ENCODE results near the gene SYCE3.
"Not testable (repeated sequence)": the region's sequence is repeated elsewhere in the genome, so short reads cannot be mapped to it uniquely, and the experiment has no call there.

The SYCE3 gene

DNA sequence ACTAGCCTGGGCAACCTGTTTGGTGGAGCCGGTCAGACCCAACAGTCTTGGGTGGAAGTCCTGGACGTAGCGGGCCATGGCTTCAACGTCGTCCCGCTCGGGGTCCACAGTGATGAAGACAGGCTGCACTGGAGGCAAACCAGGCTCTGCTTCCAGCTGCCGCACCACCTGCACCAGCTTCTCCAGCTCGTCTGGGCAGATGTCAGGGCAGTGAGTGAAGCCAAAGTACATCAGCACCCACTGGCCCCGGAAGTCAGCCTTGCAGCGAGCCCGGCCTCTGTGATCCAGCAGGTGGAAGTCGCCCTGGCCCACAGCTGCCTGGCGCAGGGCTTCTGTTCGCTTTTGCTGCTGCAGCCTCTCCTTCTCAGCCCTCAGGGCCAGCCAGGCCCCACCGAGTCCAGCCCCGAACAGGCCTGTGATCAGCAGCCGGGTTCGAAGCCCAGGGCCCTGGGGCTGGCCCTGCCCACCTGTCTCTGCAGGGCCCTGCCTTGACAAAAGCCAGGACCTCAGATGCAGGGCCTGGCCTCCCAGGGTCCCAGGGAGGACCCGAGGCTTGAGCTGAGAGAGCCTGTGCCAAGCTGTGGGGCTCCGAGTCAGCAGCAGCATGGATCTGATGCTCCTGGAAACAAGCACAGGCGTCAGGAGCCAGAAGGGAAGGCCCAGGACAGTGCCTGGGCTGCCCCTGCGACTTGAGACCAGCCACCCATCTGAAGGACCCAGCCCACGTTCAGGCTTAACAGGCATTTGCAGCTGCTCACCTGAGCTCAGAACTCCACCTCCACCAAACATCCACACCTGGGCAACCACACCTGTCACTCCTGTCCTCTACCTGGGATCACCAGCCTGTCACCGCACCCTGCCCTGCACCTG lies 38.7 kb downstream of the SYCE3 start:
- H3K4me1 ChIP-seq (ENCODE audit: control insufficient read depth, insufficient read depth, low read length) = peaks cover 33% of the 10 kb centered on the region
- peaks cover 0 to 2% of the 10 kb centered on the region in 2 donors for H3K27me3 ChIP-seq (ENCODE audit: control insufficient read depth in 1 of 2, insufficient read depth in 2 of 2, low read length in 2 of 2)
- no peaks in the 10 kb centered on the region for H3K9me3 ChIP-seq (ENCODE audit: control insufficient read depth in 2 of 2, low read length in 2 of 2)
- no peak overlapping the region for H3K27ac ChIP-seq (ENCODE audit: low read length)
- H3K4me3 ChIP-seq (ENCODE audit: low read length in 2 of 2) = peak overlapping the region; percentile 72 to 80
- H3K36me3 ChIP-seq (ENCODE audit: control insufficient read depth in 2 of 2, insufficient read depth in 2 of 2, low read length in 2 of 2) = peaks cover 19 to 25% of the 10 kb centered on the region in 2 donors
- peak overlapping the region in 1 of 2 donors; percentile 70 for H3K9ac ChIP-seq (ENCODE audit: low read length in 2 of 2)

DNA sequence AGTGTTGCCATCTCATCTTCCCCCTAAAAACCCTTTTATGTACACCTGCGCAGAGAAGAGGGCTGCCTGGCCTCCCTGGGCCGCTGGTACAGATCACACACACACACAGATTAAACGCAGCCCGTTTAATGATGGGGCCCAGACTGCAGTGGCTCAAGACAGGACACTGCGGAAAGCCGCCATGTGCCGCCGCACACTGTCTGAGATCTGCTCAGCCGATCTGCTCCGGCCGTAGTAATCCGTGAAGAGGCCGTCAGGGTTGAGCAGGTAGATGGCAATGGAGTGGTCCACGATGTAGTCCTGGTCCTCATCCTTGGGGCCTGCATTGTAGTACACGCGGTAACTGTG lies 39.3 kb downstream of the SYCE3 start:
- Histone ChIP-seq H3K9ac (ENCODE audit: low read length in 2 of 2) (no peak overlapping the region), H3K9me3 (ENCODE audit: control insufficient read depth in 2 of 2, low read length in 2 of 2) (no peaks in the 10 kb centered on the region), H3K36me3 (ENCODE audit: control insufficient read depth in 2 of 2, insufficient read depth in 2 of 2, low read length in 2 of 2) (peaks cover 25 to 31% of the 10 kb centered on the region in 2 donors), H3K27ac (ENCODE audit: low read length) (no peak overlapping the region), H3K4me3 (ENCODE audit: low read length in 2 of 2) (no peak overlapping the region), H3K4me1 (ENCODE audit: control insufficient read depth, insufficient read depth, low read length) (peaks cover 33% of the 10 kb centered on the region), H3K27me3 (ENCODE audit: control insufficient read depth in 1 of 2, insufficient read depth in 2 of 2, low read length in 2 of 2) (no peaks in the 10 kb centered on the region)

DNA sequence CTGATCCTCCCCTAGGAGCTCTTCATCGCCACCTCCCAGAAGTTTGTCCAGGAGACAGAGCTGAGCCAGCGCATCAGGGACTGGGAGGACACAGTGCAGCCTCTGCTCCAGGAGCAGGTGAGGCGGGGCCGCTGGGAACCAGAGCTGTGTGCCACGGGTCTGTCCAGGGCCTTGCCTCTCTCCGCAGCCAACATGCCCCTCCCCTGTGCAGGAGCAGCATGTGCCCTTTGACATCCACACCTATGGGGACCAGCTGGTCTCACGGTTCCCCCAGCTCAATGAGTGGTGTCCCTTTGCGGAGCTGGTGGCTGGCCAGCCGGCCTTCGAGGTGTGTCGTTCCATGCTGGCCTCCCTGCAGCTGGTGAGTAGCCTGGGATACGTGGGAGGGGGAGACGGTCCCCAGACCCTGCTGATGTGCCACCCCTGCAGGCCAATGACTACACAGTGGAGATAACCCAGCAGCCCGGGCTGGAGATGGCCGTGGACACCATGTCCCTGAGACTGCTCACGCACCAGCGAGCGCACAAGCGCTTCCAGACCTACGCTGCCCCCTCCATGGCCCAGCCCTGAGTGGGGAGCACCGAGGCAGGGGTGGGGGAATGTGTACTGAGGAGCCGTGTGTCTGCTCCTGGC lies 39.8 kb downstream of the SYCE3 start:
- Histone ChIP-seq H3K36me3 (ENCODE audit: control insufficient read depth in 2 of 2, insufficient read depth in 2 of 2, low read length in 2 of 2) (peaks cover 29 to 36% of the 10 kb centered on the region in 2 donors), H3K27ac (ENCODE audit: low read length) (no peak overlapping the region), H3K9ac (ENCODE audit: low read length in 2 of 2) (no peak overlapping the region), H3K9me3 (ENCODE audit: control insufficient read depth in 2 of 2, low read length in 2 of 2) (no peaks in the 10 kb centered on the region), H3K27me3 (ENCODE audit: control insufficient read depth in 1 of 2, insufficient read depth in 2 of 2, low read length in 2 of 2) (no peaks in the 10 kb centered on the region), H3K4me3 (ENCODE audit: low read length in 2 of 2) (no peak overlapping the region), H3K4me1 (ENCODE audit: control insufficient read depth, insufficient read depth, low read length) (peaks cover 33% of the 10 kb centered on the region)

DNA sequence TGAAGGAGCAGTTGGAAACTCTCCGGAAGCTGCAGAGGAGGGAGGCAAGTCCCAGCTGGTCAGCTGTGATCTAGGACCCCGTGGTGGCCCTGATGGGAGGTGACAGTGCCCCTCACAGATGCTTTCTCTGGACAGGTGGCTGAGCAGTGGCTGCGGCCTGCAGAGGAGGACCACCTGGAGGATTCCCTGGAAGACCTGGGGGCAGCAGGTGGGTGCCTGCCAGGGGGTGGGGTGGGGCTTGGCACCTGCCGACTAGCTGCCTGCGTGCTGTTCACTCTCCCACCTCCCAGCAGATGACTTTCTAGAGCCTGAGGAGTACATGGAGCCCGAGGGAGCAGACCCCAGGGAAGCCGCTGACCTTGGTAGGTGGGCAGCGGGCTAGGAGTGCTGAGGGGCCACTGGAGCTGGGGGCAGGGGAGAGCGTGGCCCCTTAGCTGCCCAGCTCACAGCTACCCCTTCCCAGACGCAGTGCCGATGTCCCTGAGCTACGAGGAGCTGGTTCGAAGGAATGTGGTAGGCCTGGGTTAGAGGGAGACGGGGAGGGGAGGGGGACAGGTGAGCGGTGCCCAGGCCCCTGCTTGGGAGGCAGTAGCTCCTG lies 40.4 kb downstream of the SYCE3 start:
- H3K27me3 ChIP-seq (ENCODE audit: control insufficient read depth in 1 of 2, insufficient read depth in 2 of 2, low read length in 2 of 2) = no peaks in the 10 kb centered on the region
- H3K9ac ChIP-seq (ENCODE audit: low read length in 2 of 2) = no peak overlapping the region
- no peaks in the 10 kb centered on the region for H3K9me3 ChIP-seq (ENCODE audit: control insufficient read depth in 2 of 2, low read length in 2 of 2)
- peaks cover 34 to 42% of the 10 kb centered on the region in 2 donors for H3K36me3 ChIP-seq (ENCODE audit: control insufficient read depth in 2 of 2, insufficient read depth in 2 of 2, low read length in 2 of 2)
- H3K4me1 ChIP-seq (ENCODE audit: control insufficient read depth, insufficient read depth, low read length) = peaks cover 31% of the 10 kb centered on the region
- H3K27ac ChIP-seq (ENCODE audit: low read length) = no peak overlapping the region
- no peak overlapping the region for H3K4me3 ChIP-seq (ENCODE audit: low read length in 2 of 2)

GRCh38 chr22:50521710-50522109 lies 41.0 kb downstream of the SYCE3 start:
- Histone ChIP-seq H3K27ac (ENCODE audit: low read length) (no peak overlapping the region), H3K4me3 (ENCODE audit: low read length in 2 of 2) (no peak overlapping the region), H3K4me1 (ENCODE audit: control insufficient read depth, insufficient read depth, low read length) (peaks cover 25% of the 10 kb centered on the region), H3K9me3 (ENCODE audit: control insufficient read depth in 2 of 2, low read length in 2 of 2) (no peaks in the 10 kb centered on the region), H3K9ac (ENCODE audit: low read length in 2 of 2) (no peak overlapping the region), H3K36me3 (ENCODE audit: control insufficient read depth in 2 of 2, insufficient read depth in 2 of 2, low read length in 2 of 2) (peaks cover 34 to 46% of the 10 kb centered on the region in 2 donors), H3K27me3 (ENCODE audit: control insufficient read depth in 1 of 2, insufficient read depth in 2 of 2, low read length in 2 of 2) (no peaks in the 10 kb centered on the region)

DNA sequence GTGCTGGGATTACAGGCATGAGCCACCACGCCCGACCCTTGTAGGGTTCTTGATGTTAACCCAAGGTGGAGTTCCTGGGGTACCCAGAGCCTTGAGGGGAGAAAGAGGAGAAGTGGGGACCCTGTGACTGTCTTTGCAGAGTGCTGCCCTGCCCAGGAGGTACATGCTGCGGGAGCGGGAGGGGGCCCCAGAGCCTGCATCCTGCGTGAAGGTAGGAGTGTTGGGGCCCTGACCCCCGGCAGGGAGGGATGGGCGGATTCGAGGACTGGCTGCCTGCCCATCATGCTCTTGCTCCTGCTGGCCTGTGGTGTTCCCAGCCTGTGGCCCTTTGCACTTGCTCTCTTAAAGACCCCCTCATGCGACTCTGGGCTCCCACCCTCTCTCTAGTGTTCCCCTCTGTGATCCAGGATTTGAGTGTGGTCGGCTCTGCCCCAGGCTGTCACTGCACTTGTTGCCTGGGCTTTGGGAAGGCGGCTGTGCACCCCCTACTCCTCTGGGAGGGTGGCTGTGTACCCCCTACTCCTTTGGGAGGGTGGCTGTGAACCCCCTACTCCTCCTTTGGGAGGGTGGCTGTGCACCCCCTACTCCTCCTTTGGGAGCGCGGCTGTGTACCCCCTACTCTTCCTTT lies 41.8 kb downstream of the SYCE3 start:
- Histone ChIP-seq H3K9ac (ENCODE audit: low read length in 2 of 2) (no peak overlapping the region), H3K4me3 (ENCODE audit: low read length in 2 of 2) (no peak overlapping the region), H3K36me3 (ENCODE audit: control insufficient read depth in 2 of 2, insufficient read depth in 2 of 2, low read length in 2 of 2) (peaks cover 37 to 52% of the 10 kb centered on the region in 2 donors), H3K4me1 (ENCODE audit: control insufficient read depth, insufficient read depth, low read length) (peaks cover 19% of the 10 kb centered on the region), H3K9me3 (ENCODE audit: control insufficient read depth in 2 of 2, low read length in 2 of 2) (no peaks in the 10 kb centered on the region), H3K27me3 (ENCODE audit: control insufficient read depth in 1 of 2, insufficient read depth in 2 of 2, low read length in 2 of 2) (no peaks in the 10 kb centered on the region), H3K27ac (ENCODE audit: low read length) (no peak overlapping the region)

DNA sequence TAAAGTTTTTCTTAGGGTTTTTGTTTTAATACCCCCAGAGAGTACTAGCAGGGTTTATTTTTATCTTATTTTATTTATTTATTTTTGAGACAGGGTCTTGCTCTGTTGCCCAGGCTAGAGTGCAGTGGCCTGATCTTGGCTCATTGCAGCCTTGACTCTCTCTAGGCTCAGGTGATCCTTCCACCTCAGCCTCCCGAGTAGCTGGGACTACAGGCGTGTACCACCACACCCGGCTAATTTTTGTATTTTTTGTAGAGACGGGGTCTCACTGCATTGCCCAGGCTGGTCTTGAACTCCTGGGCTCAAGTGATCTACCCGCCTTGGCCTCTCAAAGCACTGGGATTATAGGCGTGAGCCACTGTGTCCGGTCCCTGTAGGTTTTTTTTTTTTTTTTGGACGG lies 42.5 kb downstream of the SYCE3 start:
- H3K4me1 ChIP-seq (ENCODE audit: control insufficient read depth, insufficient read depth, low read length) = peaks cover 17% of the 10 kb centered on the region
- H3K4me3 ChIP-seq (ENCODE audit: low read length in 2 of 2); H3K9me3 ChIP-seq (ENCODE audit: control insufficient read depth in 2 of 2, low read length in 2 of 2); H3K27ac ChIP-seq (ENCODE audit: low read length); H3K27me3 ChIP-seq (ENCODE audit: control insufficient read depth in 1 of 2, insufficient read depth in 2 of 2, low read length in 2 of 2); H3K9ac ChIP-seq (ENCODE audit: low read length in 2 of 2): not testable (repeated sequence)
- peaks cover 37 to 54% of the 10 kb centered on the region in 2 donors for H3K36me3 ChIP-seq (ENCODE audit: control insufficient read depth in 2 of 2, insufficient read depth in 2 of 2, low read length in 2 of 2)

DNA sequence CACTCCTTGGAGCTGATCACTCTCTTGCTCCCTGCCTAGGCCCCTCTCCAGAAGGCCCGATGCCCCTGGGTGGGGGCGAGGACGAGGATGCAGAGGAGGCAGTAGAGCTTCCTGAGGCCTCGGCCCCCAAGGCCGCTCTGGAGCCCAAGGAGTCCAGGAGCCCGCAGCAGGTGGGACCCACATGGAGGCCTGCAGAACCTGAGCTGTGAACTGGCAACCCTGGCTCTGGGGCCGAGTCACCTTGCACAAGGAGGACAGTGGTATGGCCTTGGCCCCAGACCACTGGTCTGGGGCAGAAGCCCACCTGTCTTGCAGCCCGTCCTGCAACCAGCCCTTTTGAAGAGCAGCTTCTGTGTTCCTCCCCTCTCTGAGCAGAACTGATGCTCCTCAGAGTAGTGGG lies 43.6 kb downstream of the SYCE3 start:
- Histone ChIP-seq H3K36me3 (ENCODE audit: control insufficient read depth in 2 of 2, insufficient read depth in 2 of 2, low read length in 2 of 2) (peaks cover 37 to 56% of the 10 kb centered on the region in 2 donors), H3K4me1 (ENCODE audit: control insufficient read depth, insufficient read depth, low read length) (peaks cover 7% of the 10 kb centered on the region), H3K27me3 (ENCODE audit: control insufficient read depth in 1 of 2, insufficient read depth in 2 of 2, low read length in 2 of 2) (no peaks in the 10 kb centered on the region), H3K9ac (ENCODE audit: low read length in 2 of 2) (no peak overlapping the region), H3K9me3 (ENCODE audit: control insufficient read depth in 2 of 2, low read length in 2 of 2) (no peaks in the 10 kb centered on the region), H3K27ac (ENCODE audit: low read length) (no peak overlapping the region), H3K4me3 (ENCODE audit: low read length in 2 of 2) (no peak overlapping the region)

GRCh38 chr22:50518606-50519005 lies 44.1 kb downstream of the SYCE3 start:
- Histone ChIP-seq H3K4me1 (ENCODE audit: control insufficient read depth, insufficient read depth, low read length) (peaks cover 1% of the 10 kb centered on the region), H3K27ac (ENCODE audit: low read length) (no peak overlapping the region), H3K9ac (ENCODE audit: low read length in 2 of 2) (no peak overlapping the region), H3K36me3 (ENCODE audit: control insufficient read depth in 2 of 2, insufficient read depth in 2 of 2, low read length in 2 of 2) (peaks cover 37 to 54% of the 10 kb centered on the region in 2 donors), H3K4me3 (ENCODE audit: low read length in 2 of 2) (no peak overlapping the region), H3K9me3 (ENCODE audit: control insufficient read depth in 2 of 2, low read length in 2 of 2) (no peaks in the 10 kb centered on the region), H3K27me3 (ENCODE audit: control insufficient read depth in 1 of 2, insufficient read depth in 2 of 2, low read length in 2 of 2) (no peaks in the 10 kb centered on the region)

DNA sequence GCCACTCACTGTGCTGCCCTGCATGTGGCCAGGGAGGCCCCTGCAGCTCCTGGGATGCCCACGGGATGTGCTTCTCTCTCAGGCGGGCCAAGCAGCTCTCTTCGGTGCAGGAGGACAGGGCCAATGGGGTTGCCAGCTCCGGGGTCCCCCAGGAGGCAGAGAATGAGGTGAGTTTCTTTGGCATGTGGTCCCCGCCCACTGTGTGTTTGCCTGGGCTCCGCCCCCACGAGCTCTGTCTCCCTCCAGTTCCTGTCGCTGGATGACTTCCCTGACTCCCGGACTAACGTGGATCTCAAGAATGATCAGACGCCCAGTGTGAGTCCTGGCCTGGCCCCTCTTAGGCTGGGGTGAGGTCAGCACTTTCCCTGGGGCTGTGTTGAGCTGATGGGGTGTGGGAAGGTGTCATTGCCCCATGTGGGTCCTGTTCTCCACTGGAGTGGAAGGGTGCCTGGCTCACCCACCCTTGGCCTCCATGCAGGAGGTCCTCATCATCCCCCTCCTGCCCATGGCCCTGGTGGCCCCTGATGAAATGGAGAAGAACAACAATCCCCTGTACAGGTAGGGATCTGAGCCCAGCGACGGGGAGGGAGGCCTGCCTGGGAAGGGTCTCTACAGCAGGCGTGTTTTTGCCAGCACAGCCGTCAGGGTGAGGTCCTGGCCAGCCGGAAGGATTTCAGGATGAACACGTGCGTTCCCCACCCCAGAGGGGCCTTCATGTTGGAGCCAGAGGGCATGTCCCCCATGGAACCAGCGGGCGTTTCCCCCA lies 45.0 kb downstream of the SYCE3 start:
- Histone ChIP-seq H3K9me3 (ENCODE audit: control insufficient read depth in 2 of 2, low read length in 2 of 2) (no peaks in the 10 kb centered on the region), H3K9ac (ENCODE audit: low read length in 2 of 2) (no peak overlapping the region), H3K27me3 (ENCODE audit: control insufficient read depth in 1 of 2, insufficient read depth in 2 of 2, low read length in 2 of 2) (no peaks in the 10 kb centered on the region), H3K36me3 (ENCODE audit: control insufficient read depth in 2 of 2, insufficient read depth in 2 of 2, low read length in 2 of 2) (peaks cover 35 to 48% of the 10 kb centered on the region in 2 donors), H3K4me1 (ENCODE audit: control insufficient read depth, insufficient read depth, low read length) (no peaks in the 10 kb centered on the region), H3K27ac (ENCODE audit: low read length) (no peak overlapping the region), H3K4me3 (ENCODE audit: low read length in 2 of 2) (no peak overlapping the region)

Measured in stomach smooth muscle (tissue), 2 donors.